Naive thymus-derived CD4-positive, alpha-beta T cell (primary cell): ENCODE results near the gene PHYH. TPM values are rescaled to one million over a fixed set of nuclear protein-coding genes. Genes with fewer than 3 reads are reported as not detected.

Experiments
- ATAC-seq: fragments of 150-1000 bp; cut with Tn5 transposase; 2 replicates; pipeline ENCODE4 v1.10.0; 2021; ENCODE audit warnings: mild to moderate bottlenecking, moderate library complexity
- CTCF ChIA-PET: fragments of 350-600 bp; sonication (Branson Sonifier 250); formaldehyde crosslinking; loops from one replicate; lab custom pipeline; 2021; ENCODE audit warnings: antibody characterized with exemption; lab: Charles Lee
- POLR2A ChIA-PET: fragments of 350-600 bp; sonication (Branson Sonifier 250); formaldehyde crosslinking; loops from one replicate; lab custom pipeline; 2021; ENCODE audit warnings: antibody characterized with exemption, inconsistent platforms; lab: Charles Lee
- DNase-seq, 9 donors: peaks; one replicate each; pipeline versions ENCODE4 v3.0.0 to v3.0.0-alpha.2; 2020 to 2022; ENCODE audit warnings: mixed read lengths in 1 of 9
- H3K27ac ChIP-seq: one replicate; pipeline ENCODE4 v1.7.0; 2013; ENCODE audit warnings: mild to moderate bottlenecking, low read depth, low read length, moderate library complexity
- H3K27me3 ChIP-seq, 2 donors: one replicate each; pipeline ENCODE4 v1.7.0; 2013; ENCODE audit warnings: low read length in 2 of 2, mild to moderate bottlenecking in 2 of 2, moderate library complexity in 2 of 2; ENCODE audit not compliant: control insufficient read depth in 2 of 2, insufficient read depth in 2 of 2
- H3K36me3 ChIP-seq, 3 experiments: 1 replicate in 2 of 3; 2 replicates in 1 of 3; pipeline ENCODE4 v1.7.0; 2013; ENCODE audit warnings: low read length in 3 of 3, mild to moderate bottlenecking in 3 of 3, moderate library complexity in 1 of 3; ENCODE audit not compliant: insufficient read depth in 3 of 3, control insufficient read depth in 2 of 3
- H3K4me1 ChIP-seq, 2 donors: one replicate each; pipeline ENCODE4 v1.7.0; 2013; ENCODE audit warnings: low read length in 2 of 2, mild to moderate bottlenecking in 2 of 2, moderate library complexity in 1 of 2; ENCODE audit not compliant: control insufficient read depth in 2 of 2, insufficient read depth in 2 of 2
- H3K4me3 ChIP-seq: 2 replicates; pipeline ENCODE4 v1.7.0; 2013; ENCODE audit warnings: mild to moderate bottlenecking, low read length
- H3K9me3 ChIP-seq, 3 experiments: 1 replicate in 2 of 3; 2 replicates in 1 of 3; pipeline ENCODE4 v1.7.0; 2013; ENCODE audit warnings: low read length in 3 of 3; ENCODE audit not compliant: control insufficient read depth in 2 of 3
- H3K27ac Mint-ChIP-seq, 9 donors: one replicate each; pipeline ENCODE4 v1.8.0; 2020 to 2022; ENCODE audit warnings: mixed read lengths in 9 of 9, mild to moderate bottlenecking in 8 of 9, moderate library complexity in 5 of 9, inconsistent platforms in 2 of 9
- H3K27me3 Mint-ChIP-seq, 5 donors: one replicate each; pipeline ENCODE4 v1.8.0; 2021 to 2022; ENCODE audit warnings: mixed read lengths in 5 of 5, mild to moderate bottlenecking in 1 of 5
- H3K36me3 Mint-ChIP-seq, 5 donors: one replicate each; pipeline ENCODE4 v1.8.0; 2020 to 2022; ENCODE audit warnings: mixed read lengths in 5 of 5, mild to moderate bottlenecking in 3 of 5, inconsistent platforms in 1 of 5
- H3K4me1 Mint-ChIP-seq, 7 donors: one replicate each; pipeline ENCODE4 v1.8.0; 2020 to 2022; ENCODE audit warnings: mixed read lengths in 7 of 7, mild to moderate bottlenecking in 3 of 7, inconsistent platforms in 1 of 7
- H3K4me3 Mint-ChIP-seq, 10 donors: one replicate each; pipeline ENCODE4 v1.8.0; 2020 to 2022; ENCODE audit warnings: mild to moderate bottlenecking in 10 of 10, mixed read lengths in 10 of 10, moderate library complexity in 6 of 10, inconsistent platforms in 2 of 10
- H3K9me3 Mint-ChIP-seq, 11 donors: one replicate each; pipeline ENCODE4 v1.8.0; 2020 to 2022; ENCODE audit warnings: mixed read lengths in 11 of 11, mild to moderate bottlenecking in 4 of 11, inconsistent platforms in 1 of 11, moderate library complexity in 1 of 11
- intact Hi-C, 2 donors: fragments of 100-400 bp; cut with micrococcal nuclease; formaldehyde crosslinking; loops; one replicate each; pipeline ENCODE4 v1.15.1; 2023
- polyA plus RNA-seq, 2 donors: library from polyadenylated mRNA; unstranded; fragments of 300-500 nt; fragmentation: Illumina TruSeq; gene quantifications; one replicate each; pipeline ENCODE4 v1.2.3, GENCODE V29; 2021
- total RNA-seq, 6 experiments: library from RNA in 5 of 6; stranded (reverse) in 5 of 6; gene quantifications; 1 replicate in 5 of 6; 2 replicates in 1 of 6; pipeline ENCODE4 v1.2.3 and lab custom pipeline; 2021 to 2026

The PHYH gene
- total and polyA plus RNA-seq, 7 experiments from 2014 or later, result 11.2 to 19.9 (median 14.6) TPM

DNA sequence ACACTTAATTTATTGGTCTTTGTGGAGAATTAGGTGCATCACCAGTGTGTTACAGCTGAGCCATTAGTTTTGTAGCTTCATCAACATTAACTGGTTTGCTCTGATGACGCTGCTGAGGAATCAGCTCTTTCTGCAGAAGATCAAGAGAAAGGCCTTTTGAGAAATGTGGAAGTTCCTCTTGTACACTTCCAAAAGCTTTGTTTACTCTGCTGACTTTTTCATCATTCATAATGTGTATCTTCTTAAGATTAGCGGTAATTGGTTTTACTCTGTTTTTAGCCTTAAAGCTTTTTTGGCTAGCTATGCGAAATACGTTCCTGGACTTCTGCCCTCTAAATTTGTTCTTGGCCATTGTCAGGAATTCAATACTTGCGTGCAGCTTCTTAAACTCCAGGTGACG lies 8.2 kb upstream of the PHYH start:
- H3K9me3 ChIP-seq, result no peaks in the 10 kb centered on the region
- H3K4me1 ChIP-seq, result no peaks in the 10 kb centered on the region
- peaks cover 0 to 6% (median 0%) of the 10 kb centered on the region in 3 experiments for H3K36me3 ChIP-seq
- Mint-ChIP-seq H3K27ac (no peak overlapping the region), H3K4me3 (no peak overlapping the region), H3K9me3 (no peaks in the 10 kb centered on the region), H3K36me3 (peaks cover 0 to 5% (median 5%) of the 10 kb centered on the region in 5 donors), H3K27me3 (no peaks in the 10 kb centered on the region), H3K4me1 (peaks cover 0 to 3% (median 0%) of the 10 kb centered on the region in 7 donors)
- no peaks in the 10 kb centered on the region for H3K27me3 ChIP-seq
- intact Hi-C loops, result loop anchor here in 1 of 2 donors (10.0 kb wide), 1 partner anchor 1263 kb away; the partner anchor contains the start of gene UPF2
- no peak overlapping the region for H3K4me3 ChIP-seq
- ChIA-PET POLR2A (interaction anchor here (0.6 to 0.7 kb wide), 4 partner anchors 9 to 1535 kb away, joined by 3 to 7 read pairs (median 4); no protein-coding TSS in a partner anchor), CTCF (no interaction called here)
- no peak for ATAC-seq
- DNase-seq, result no peak
- no peak overlapping the region for H3K27ac ChIP-seq

DNA sequence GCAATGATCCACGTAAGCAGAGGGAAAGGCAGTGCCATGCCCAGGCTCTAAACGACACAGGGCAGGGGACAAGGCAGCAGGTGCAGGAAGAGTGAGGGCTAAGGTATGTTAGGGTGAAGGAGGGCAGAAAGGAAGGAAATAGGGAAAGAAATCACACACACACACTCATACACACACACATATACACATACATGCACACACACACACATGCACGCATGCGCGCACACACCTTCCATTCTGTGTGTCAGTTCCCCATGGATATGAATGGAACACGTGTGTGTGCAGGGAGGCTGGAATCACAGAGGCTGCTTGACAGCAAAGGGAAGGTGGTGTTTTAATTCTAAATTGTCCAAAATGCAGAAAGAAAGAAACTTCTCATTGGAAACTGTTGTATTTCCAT lies 6.2 kb upstream of the PHYH start:
- no peak overlapping the region for H3K27ac ChIP-seq
- peaks cover 6 to 7% of the 10 kb centered on the region in 2 donors for H3K4me1 ChIP-seq
- H3K27me3 ChIP-seq, result no peaks in the 10 kb centered on the region
- no peak for DNase-seq
- POLR2A ChIA-PET, result no interaction called here
- intact Hi-C loops, result loop anchor here in 1 of 2 donors (10.0 kb wide), 1 partner anchor 1261 kb away; the partner anchor contains the start of gene UPF2
- H3K4me3 Mint-ChIP-seq, result no peak overlapping the region
- no peak overlapping the region for H3K4me3 ChIP-seq
- peaks cover 0 to 6% (median 0%) of the 10 kb centered on the region in 3 experiments for H3K36me3 ChIP-seq
- H3K36me3 Mint-ChIP-seq, result peaks cover 0 to 5% (median 5%) of the 10 kb centered on the region in 5 donors
- no peaks in the 10 kb centered on the region for H3K9me3 ChIP-seq
- peak overlapping the region in 1 of 9 donors; percentile 70 for H3K27ac Mint-ChIP-seq
- CTCF ChIA-PET, result interaction anchor here (0.6 kb wide), 1 partner anchor 37 kb away, joined by 3 read pairs; no protein-coding TSS in a partner anchor
- no peaks in the 10 kb centered on the region for H3K27me3 Mint-ChIP-seq
- peaks cover 0 to 4% (median 0%) of the 10 kb centered on the region in 11 donors for H3K9me3 Mint-ChIP-seq
- no peak for ATAC-seq
- H3K4me1 Mint-ChIP-seq, result peaks cover 7 to 17% (median 13%) of the 10 kb centered on the region in 7 donors

DNA sequence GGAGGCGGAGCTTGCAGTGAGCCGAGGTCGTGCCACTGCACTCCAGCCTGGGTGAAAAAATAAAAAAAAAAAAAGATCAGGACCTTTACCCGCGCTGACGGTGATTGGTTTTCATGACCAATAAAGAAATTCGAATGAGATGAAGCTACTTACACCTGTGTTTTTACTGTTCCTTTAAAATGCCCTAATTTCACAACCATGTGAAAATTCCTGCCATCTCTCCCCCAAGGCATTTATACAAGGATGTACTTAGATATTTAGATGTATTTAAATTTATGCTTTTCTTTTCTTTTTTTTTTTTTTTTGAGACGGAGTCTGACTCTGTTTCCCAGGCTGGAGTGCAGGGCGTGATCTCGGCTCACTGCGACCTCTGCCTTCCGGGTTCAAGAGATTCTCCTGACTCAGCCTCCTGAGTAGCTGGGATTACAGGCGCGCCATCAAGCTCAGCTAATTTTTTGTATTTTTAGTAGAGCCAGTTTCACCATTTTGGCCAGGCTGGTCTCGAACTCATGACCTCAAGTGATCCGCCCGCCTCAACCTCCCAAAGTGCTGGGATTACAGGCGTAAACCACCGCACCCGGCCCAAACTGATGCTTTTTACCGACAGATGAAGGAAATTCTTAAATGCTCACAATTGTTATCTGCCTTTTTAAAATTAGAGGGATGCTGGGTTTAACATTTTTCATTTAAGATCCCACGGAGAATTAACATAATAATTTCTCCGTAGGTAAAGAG lies 3.1 kb upstream of the PHYH start:
- DNase-seq, result no peak
- H3K9me3 ChIP-seq, result no peaks in the 10 kb centered on the region
- no peaks in the 10 kb centered on the region for H3K27me3 ChIP-seq
- POLR2A ChIA-PET, result interaction anchor here (0.6 to 8.5 kb wide), 14 partner anchors 9 to 283 kb away, joined by 3 to 144 read pairs (median 4); partner anchors contain the start of genes MCM10, OPTN and SEPHS1
- no peak for ATAC-seq
- H3K4me3 ChIP-seq, result peak overlapping the region; percentile 80
- CTCF ChIA-PET, result interaction anchor here (0.7 to 2.9 kb wide), 10 partner anchors 14 to 208 kb away, joined by 3 to 18 read pairs (median 3); partner anchors contain the start of gene MCM10
- H3K4me3 Mint-ChIP-seq, result peak overlapping the region in 9 of 10 donors; percentile 70 to 96 (median 86)
- H3K36me3 ChIP-seq, result peaks cover 0 to 6% (median 0%) of the 10 kb centered on the region in 3 experiments
- H3K36me3 Mint-ChIP-seq, result peaks cover 0 to 5% (median 5%) of the 10 kb centered on the region in 5 donors
- intact Hi-C loops, result loop anchor here (1.0 to 10.0 kb wide), 16 partner anchors 27 to 1574 kb away; partner anchors contain the start of genes MCM10 (in 2 of the 2), CDC123 (in 1 of the 2), CDNF (in 1 of the 2) and DHTKD1 (in 1 of the 2)
- H3K9me3 Mint-ChIP-seq, result peaks cover 0 to 4% (median 0%) of the 10 kb centered on the region in 11 donors
- peak overlapping the region in 8 of 9 donors; percentile 95 to 100 (median 98) for H3K27ac Mint-ChIP-seq
- H3K27me3 Mint-ChIP-seq, result no peaks in the 10 kb centered on the region
- H3K4me1 ChIP-seq, result peaks cover 16 to 19% of the 10 kb centered on the region in 2 donors
- H3K27ac ChIP-seq, result peak overlapping the region; percentile 99
- peaks cover 13 to 34% (median 22%) of the 10 kb centered on the region in 7 donors for H3K4me1 Mint-ChIP-seq

DNA sequence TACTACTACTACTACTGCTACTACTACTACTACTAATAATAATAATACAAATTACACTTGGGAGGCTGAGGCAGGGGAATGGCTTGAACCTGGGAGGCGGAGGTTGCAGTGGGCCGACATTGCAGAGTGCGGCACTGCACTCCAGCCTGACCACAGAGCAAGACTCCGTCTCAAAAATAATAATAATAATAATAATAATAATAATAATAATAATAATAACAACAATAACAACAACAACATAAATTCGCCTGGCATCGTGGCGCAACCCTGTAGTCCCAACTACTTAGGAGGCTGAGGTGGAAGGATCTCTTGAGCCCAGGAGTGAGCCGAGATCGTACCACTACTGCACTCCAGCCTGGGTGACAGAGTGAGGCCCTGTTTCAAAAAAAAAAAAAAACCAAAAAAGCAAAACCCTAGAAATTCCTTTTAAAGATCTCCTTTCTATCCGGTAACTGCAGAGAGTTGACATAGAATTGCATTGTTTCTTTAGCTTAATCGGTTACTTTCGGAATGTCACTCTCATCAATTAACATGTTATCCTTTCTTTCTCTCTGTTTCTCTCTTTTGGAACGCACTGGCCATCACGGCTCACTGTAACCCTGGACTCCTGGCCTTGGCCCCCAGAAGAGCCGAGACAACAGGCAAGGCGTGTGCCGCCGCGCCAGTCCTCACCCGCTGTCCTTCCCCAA lies 972 bp downstream of the PHYH start:
- CTCF ChIA-PET, result interaction anchor here (2.7 kb wide), 1 partner anchor 53 kb away, joined by 10 read pairs; no protein-coding TSS in a partner anchor
- Histone ChIP-seq H3K4me3 (peak overlapping the region; percentile 69), H3K27ac (peak overlapping the region; percentile 95), H3K27me3 (no peaks in the 10 kb centered on the region), H3K36me3 (peaks cover 0 to 10% (median 0%) of the 10 kb centered on the region in 3 experiments), H3K4me1 (peaks cover 16 to 19% of the 10 kb centered on the region in 2 donors), H3K9me3 (no peaks in the 10 kb centered on the region)
- ATAC-seq (no peak), DNase-seq (no peak)
- Mint-ChIP-seq H3K4me3 (peak overlapping the region; percentile 67 to 96 (median 85)), H3K27me3 (no peaks in the 10 kb centered on the region), H3K4me1 (peaks cover 13 to 34% (median 22%) of the 10 kb centered on the region in 7 donors), H3K36me3 (peaks cover 0 to 9% (median 3%) of the 10 kb centered on the region in 5 donors), H3K27ac (peak overlapping the region; percentile 61 to 94 (median 87)), H3K9me3 (peaks cover 0 to 4% (median 0%) of the 10 kb centered on the region in 11 donors)
- intact Hi-C loops, result loop anchor here in 1 of 2 donors (5.0 kb wide), 1 partner anchor 952 kb away; the partner anchor contains the start of gene CAMK1D
- POLR2A ChIA-PET, result interaction anchor here (0.6 to 8.5 kb wide), 3 partner anchors 9 to 52 kb away, joined by 3 to 144 read pairs (median 5); partner anchors contain the start of gene SEPHS1

DNA sequence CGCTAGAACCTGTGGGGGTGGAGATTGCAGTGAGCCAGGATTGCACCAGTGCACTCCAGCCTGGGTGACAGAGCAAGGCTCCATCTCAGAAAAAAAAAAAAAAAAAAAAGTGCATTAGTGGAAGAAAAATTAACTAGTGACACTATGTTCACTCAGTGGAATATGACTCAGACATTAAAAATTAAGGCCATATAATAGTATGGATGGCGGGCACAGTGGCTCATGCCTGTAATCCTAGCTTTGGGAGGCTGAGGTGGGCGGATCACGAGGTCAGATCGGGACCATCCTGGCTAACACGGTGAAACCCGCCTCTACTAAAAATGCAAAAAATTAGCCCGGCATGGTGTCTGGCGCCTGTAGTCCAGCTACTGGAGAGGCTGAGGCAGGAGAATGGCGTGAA lies 3.4 kb downstream of the PHYH start:
- Histone ChIP-seq H3K27ac (no peak overlapping the region), H3K4me3 (no peak overlapping the region), H3K9me3 (no peaks in the 10 kb centered on the region), H3K27me3 (no peaks in the 10 kb centered on the region), H3K36me3 (peaks cover 0 to 12% (median 0%) of the 10 kb centered on the region in 3 experiments), H3K4me1 (peaks cover 12 to 16% of the 10 kb centered on the region in 2 donors)
- H3K4me1 Mint-ChIP-seq, result peaks cover 9 to 21% (median 17%) of the 10 kb centered on the region in 7 donors
- POLR2A ChIA-PET, result interaction anchor here (0.8 kb wide), 1 partner anchor 1808 kb away, joined by 4 read pairs; no protein-coding TSS in a partner anchor
- H3K27me3 Mint-ChIP-seq, result no peaks in the 10 kb centered on the region
- H3K9me3 Mint-ChIP-seq, result no peaks in the 10 kb centered on the region
- ATAC-seq (no peak), DNase-seq (no peak)
- intact Hi-C loops, result loop anchor here in 1 of 2 donors (5.0 kb wide), 1 partner anchor 949 kb away; the partner anchor contains the start of gene CAMK1D
- CTCF ChIA-PET, result no interaction called here
- H3K36me3 Mint-ChIP-seq, result peaks cover 1 to 18% (median 8%) of the 10 kb centered on the region in 5 donors
- no peak overlapping the region for H3K4me3 Mint-ChIP-seq
- H3K27ac Mint-ChIP-seq, result no peak overlapping the region

DNA sequence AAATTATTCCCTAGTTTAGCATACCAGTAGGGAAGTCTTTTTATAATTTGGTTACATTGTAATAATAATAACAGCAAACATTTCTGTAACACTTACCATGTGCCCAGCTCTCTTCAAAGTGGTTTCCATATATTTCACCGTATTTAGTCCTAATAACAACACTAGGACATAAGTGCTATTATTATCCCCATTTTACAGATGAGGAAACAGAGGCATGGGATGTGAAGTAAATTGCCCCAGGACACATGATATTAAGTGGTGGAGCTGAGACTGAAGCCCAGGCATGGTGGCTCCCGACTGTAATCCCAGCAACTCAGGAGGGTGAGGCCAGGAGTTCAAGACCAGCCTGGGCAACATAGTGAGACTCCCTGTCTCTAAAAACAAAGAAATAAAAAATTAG lies 5.1 kb downstream of the PHYH start:
- DNase-seq, result no peak
- H3K4me3 Mint-ChIP-seq, result no peak overlapping the region
- no peaks in the 10 kb centered on the region for H3K9me3 Mint-ChIP-seq

More for the DNA sequence above, 5.1 kb downstream of the PHYH start:
- ChIA-PET POLR2A (no interaction called here), CTCF (no interaction called here)
- Histone ChIP-seq H3K4me1 (peaks cover 4 to 5% of the 10 kb centered on the region in 2 donors), H3K9me3 (no peaks in the 10 kb centered on the region), H3K36me3 (peaks cover 0 to 13% (median 0%) of the 10 kb centered on the region in 3 experiments), H3K27me3 (no peaks in the 10 kb centered on the region), H3K27ac (no peak overlapping the region), H3K4me3 (no peak overlapping the region)
- H3K27me3 Mint-ChIP-seq, result no peaks in the 10 kb centered on the region
- H3K36me3 Mint-ChIP-seq, result peaks cover 1 to 23% (median 9%) of the 10 kb centered on the region in 5 donors
- intact Hi-C loops, result loop anchor here in 1 of 2 donors (5.0 kb wide), 1 partner anchor 947 kb away; the partner anchor contains the start of gene CAMK1D
- ATAC-seq, result no peak
- H3K27ac Mint-ChIP-seq, result peak overlapping the region in 1 of 9 donors; percentile 40
- peaks cover 4 to 15% (median 6%) of the 10 kb centered on the region in 7 donors for H3K4me1 Mint-ChIP-seq
